Measurements from ENCODE around the gene C3orf20. TPM values are rescaled to one million over a fixed set of nuclear protein-coding genes. Genes with fewer than 3 reads are reported as not detected.

C3orf20 gene
- total RNA-seq, 4 donors from 2014 or later, result 0.11 TPM; not detected in 3

DNA sequence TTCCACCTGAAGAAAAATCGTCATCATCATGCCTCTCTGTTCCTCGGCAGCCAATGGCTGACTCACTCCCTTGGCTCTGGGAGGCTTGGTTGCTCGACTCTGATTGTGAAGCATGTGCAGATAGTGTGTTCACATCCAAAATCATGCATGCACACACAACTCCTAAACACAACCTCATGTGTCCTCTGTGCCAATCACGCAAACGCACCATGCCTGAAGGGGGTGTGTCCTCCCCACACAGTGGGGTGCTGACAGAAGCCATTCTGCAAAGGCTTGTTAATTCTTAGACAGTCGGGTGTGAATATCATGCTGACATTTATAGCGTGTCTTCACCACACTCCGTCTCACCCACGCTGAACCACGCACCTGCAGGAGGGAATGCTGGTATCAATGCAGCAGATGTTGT is 34.8 kb upstream of the C3orf20 start:
- H3K4me1 ChIP-seq, result no peaks in the 10 kb centered on the region
- DNase-seq (ENCODE audit: extremely low spot score), result no peak
- no peak overlapping the region for H3K27ac ChIP-seq (replicated peaks in 1 of 4)
- H3K4me3 ChIP-seq, result no peak overlapping the region
- WGBS, result 64% methylated on average over 10 of the region's 10 CpGs
- H3K9me3 ChIP-seq, result no peaks in the 10 kb centered on the region
- H3K36me3 ChIP-seq, result no peaks in the 10 kb centered on the region
- intact Hi-C loops (cut with DNase I), result no loop called here
- H3K27me3 ChIP-seq, result peaks cover 0 to 66% (median 4%) of the 10 kb centered on the region in 4 donors
- TF ChIP-seq POLR2AphosphoS5 (IDR thresholded peaks at IDR 0.05) (no peak), EP300 (IDR thresholded peaks at IDR 0.05) (no peak), POLR2A (IDR thresholded peaks at IDR 0.05; ENCODE audit: low read depth) (no peak)
- TF ChIP-seq, protein P1, sequence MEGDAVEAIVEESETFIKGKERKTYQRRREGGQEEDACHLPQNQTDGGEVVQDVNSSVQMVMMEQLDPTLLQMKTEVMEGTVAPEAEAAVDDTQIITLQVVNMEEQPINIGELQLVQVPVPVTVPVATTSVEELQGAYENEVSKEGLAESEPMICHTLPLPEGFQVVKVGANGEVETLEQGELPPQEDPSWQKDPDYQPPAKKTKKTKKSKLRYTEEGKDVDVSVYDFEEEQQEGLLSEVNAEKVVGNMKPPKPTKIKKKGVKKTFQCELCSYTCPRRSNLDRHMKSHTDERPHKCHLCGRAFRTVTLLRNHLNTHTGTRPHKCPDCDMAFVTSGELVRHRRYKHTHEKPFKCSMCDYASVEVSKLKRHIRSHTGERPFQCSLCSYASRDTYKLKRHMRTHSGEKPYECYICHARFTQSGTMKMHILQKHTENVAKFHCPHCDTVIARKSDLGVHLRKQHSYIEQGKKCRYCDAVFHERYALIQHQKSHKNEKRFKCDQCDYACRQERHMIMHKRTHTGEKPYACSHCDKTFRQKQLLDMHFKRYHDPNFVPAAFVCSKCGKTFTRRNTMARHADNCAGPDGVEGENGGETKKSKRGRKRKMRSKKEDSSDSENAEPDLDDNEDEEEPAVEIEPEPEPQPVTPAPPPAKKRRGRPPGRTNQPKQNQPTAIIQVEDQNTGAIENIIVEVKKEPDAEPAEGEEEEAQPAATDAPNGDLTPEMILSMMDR (IDR thresholded peaks at IDR 0.05), result no peak

DNA sequence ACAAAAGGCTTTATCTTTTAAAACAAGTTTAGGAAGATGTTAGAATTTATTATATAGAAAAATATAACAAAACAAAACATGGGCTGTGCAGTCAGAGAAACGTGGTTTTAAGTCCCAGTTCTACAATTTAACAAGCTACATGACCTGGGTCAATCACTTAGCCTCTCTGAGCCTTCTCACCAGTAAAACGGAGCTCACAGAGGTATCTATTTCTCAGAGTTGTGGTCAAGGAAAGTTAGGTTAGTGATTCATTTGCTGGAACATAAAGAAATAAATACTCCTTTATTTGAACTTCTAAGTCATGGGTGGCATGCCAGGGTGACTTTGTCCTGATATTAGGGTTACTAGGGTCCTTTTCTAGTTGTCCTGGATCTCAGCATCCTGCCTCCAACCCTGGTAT is 34.2 kb upstream of the C3orf20 start:
- Histone ChIP-seq H3K4me3 (no peak overlapping the region), H3K27ac (replicated peaks in 1 of 4) (no peak overlapping the region), H3K9me3 (no peaks in the 10 kb centered on the region), H3K27me3 (peaks cover 0 to 60% (median 4%) of the 10 kb centered on the region in 4 donors), H3K36me3 (no peaks in the 10 kb centered on the region), H3K4me1 (no peaks in the 10 kb centered on the region)
- DNase-seq (ENCODE audit: extremely low spot score), result no peak
- intact Hi-C loops (cut with DNase I), result no loop called here
- TF ChIP-seq POLR2AphosphoS5 (IDR thresholded peaks at IDR 0.05), result no peak
- TF ChIP-seq EP300 (IDR thresholded peaks at IDR 0.05), result no peak
- TF ChIP-seq, protein P1 (IDR thresholded peaks at IDR 0.05), result no peak
- TF ChIP-seq POLR2A (IDR thresholded peaks at IDR 0.05; ENCODE audit: low read depth), result no peak
- 49% methylated on average over 2 of the region's 2 CpGs for WGBS

DNA sequence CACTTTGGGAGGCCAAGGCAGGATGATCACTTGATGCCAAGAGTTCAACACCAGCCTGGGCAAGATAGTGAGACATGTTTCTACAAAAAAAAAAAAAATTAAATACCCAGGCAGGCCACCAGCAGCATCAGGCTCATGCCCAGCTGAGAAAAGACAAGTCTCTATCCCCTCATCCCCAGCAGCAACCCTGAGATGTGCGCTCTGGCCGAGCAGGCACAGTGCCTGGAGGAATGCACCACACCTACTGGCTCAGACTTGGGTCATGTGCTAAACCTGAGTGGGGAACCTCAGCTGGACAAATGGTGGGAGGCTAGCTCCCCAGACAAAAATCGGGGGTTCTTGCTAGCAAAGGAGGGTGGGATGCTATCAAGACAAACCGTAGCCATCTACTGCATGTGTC is 33.6 kb upstream of the C3orf20 start:
- 86% methylated on average over 4 of the region's 4 CpGs for WGBS
- no peak overlapping the region for H3K27ac ChIP-seq (replicated peaks in 1 of 4)
- H3K9me3 ChIP-seq, result no peaks in the 10 kb centered on the region
- TF ChIP-seq POLR2A (IDR thresholded peaks at IDR 0.05; ENCODE audit: low read depth) (no peak), EP300 (IDR thresholded peaks at IDR 0.05) (no peak), POLR2AphosphoS5 (IDR thresholded peaks at IDR 0.05) (no peak)
- TF ChIP-seq, protein P1 (IDR thresholded peaks at IDR 0.05), result no peak
- H3K36me3 ChIP-seq, result no peaks in the 10 kb centered on the region
- H3K27me3 ChIP-seq, result peaks cover 0 to 54% (median 4%) of the 10 kb centered on the region in 4 donors
- intact Hi-C loops (cut with DNase I), result no loop called here
- H3K4me1 ChIP-seq, result no peaks in the 10 kb centered on the region
- H3K4me3 ChIP-seq, result no peak overlapping the region
- DNase-seq (ENCODE audit: extremely low spot score), result no peak

DNA sequence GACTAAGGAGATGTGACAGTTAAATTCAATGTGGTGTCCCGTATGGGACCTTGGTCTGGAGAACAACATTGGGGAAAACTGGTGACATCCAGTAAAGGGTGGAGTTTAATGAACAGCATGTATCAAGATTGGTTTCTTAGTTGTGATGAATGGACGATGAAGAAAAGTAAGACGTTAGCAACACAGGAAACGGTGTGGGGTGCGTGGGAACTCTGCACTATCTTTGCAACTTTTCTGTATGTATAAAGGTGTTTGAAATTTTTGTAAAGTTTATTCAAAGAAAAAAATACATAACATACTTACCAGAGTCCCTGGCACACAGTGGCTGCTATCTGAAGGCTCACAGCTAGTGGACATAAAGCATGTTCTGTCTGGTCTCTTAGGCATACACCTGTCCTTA is 29.5 kb upstream of the C3orf20 start:
- TF ChIP-seq POLR2AphosphoS5 (IDR thresholded peaks at IDR 0.05) (no peak), EP300 (IDR thresholded peaks at IDR 0.05) (no peak), POLR2A (IDR thresholded peaks at IDR 0.05; ENCODE audit: low read depth) (no peak)
- TF ChIP-seq, protein P1 (IDR thresholded peaks at IDR 0.05), result no peak
- Histone ChIP-seq H3K4me3 (no peak overlapping the region), H3K36me3 (no peaks in the 10 kb centered on the region), H3K27me3 (peaks cover 0 to 17% (median 2%) of the 10 kb centered on the region in 4 donors), H3K4me1 (peaks cover 0 to 4% (median 1%) of the 10 kb centered on the region in 4 donors), H3K9me3 (no peaks in the 10 kb centered on the region), H3K27ac (replicated peaks in 1 of 4) (no peak overlapping the region)
- 84% methylated on average over 5 of the region's 5 CpGs for WGBS
- DNase-seq (ENCODE audit: extremely low spot score), result no peak
- intact Hi-C loops (cut with DNase I), result no loop called here

DNA sequence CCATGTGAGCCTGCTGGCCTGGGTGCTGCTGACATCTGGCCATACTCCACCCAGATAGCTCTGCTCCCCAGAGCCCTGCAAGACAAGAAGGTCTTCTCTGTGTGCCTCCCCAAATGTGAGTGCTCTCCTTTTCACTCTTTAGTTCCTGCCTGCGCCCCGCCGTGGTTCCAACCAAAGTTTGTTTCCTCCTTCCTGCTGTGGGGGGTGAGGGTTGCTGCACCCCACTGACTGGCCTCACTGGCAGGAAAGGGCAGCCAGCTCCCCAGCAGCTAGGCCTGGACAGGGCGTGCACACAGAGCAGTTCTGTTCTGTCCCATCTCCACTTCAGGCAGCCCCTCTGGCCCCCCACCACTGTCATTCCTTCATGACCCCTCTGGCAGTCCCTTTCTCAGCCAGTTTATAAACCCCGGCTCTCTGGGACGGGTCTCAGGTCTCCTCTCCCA is 28.8 kb upstream of the C3orf20 start:
- WGBS, result 81% methylated on average over 6 of the region's 6 CpGs
- H3K9me3 ChIP-seq, result no peaks in the 10 kb centered on the region
- TF ChIP-seq POLR2AphosphoS5 (IDR thresholded peaks at IDR 0.05) (no peak), EP300 (IDR thresholded peaks at IDR 0.05) (no peak), POLR2A (IDR thresholded peaks at IDR 0.05; ENCODE audit: low read depth) (no peak)
- TF ChIP-seq, protein P1 (IDR thresholded peaks at IDR 0.05), result no peak
- peaks cover 0 to 10% (median 7%) of the 10 kb centered on the region in 4 donors for H3K4me1 ChIP-seq
- H3K36me3 ChIP-seq, result no peaks in the 10 kb centered on the region
- H3K27ac ChIP-seq (replicated peaks in 1 of 4), result no peak overlapping the region
- H3K4me3 ChIP-seq, result no peak overlapping the region
- no peak for DNase-seq (ENCODE audit: extremely low spot score)
- intact Hi-C loops (cut with DNase I), result no loop called here
- peaks cover 0 to 11% (median 2%) of the 10 kb centered on the region in 4 donors for H3K27me3 ChIP-seq
